Hematopoietic multipotent progenitor cell (in vitro differentiated cells): ENCODE data around the gene SEMA4C. TPM values are rescaled to one million over a fixed set of nuclear protein-coding genes. Genes with fewer than 3 reads are reported as not detected.

ENCODE experiments used
- DNase-seq, 3 donors: peaks; one replicate each; pipeline ENCODE4 v3.0.0-alpha.2; 2011 to 2015; ENCODE audit warnings: low read depth in 2 of 3, low spot score in 2 of 3
- total RNA-seq: library from RNA; depleted of rRNA; stranded (reverse); fragments of >200 nt; gene quantifications from one replicate; pipeline ENCODE4 v1.2.3, GENCODE V29; 2012

Gene SEMA4C
- total RNA-seq, 1 donor = 26.1 TPM

- DNase-seq = no peak
Observed at GRCh38 chr2:96882230-96882629, 12.3 kb upstream of the SEMA4C start.

DNA sequence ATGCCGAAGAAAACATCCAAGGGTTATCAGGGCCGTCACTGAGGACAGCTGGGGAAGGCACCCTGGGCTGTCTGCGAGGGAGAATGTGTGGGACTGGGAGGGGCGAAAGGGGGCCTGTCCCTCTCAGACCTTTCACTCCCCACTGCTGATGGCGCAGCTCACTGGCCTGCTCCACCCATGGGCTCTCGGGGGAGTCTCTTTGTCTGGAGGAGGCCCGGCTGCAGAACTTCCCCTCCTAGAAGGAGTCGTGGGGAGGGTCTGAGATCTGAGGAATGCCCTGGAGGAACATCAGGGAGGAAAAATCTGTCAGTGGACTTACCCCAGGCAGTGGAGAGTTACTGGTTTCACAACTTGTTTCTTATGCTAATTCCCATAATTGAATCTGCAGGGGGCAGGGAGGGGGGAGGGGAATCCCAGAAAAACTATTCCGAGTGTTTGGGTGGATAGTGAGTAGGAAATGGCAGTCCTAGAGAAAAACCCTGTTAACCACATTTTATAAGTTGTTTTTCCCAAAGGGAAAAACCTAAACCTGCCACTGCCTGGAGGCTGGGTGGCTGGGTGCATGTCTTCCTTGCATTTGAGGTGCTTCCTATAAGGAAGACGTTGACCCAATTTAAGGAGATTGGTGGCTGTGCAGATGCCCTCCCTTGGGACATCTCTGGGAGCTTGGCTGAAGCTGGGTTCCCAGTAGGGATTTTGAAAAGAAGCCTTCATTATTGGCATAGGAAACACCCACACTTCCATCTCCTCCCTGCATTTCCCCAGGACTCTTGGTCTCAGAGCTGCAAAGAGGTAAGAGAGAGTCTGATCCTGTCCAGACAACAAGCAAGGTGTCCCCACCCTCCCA is 11.7 kb upstream of the SEMA4C start:
- no peak for DNase-seq

DNA sequence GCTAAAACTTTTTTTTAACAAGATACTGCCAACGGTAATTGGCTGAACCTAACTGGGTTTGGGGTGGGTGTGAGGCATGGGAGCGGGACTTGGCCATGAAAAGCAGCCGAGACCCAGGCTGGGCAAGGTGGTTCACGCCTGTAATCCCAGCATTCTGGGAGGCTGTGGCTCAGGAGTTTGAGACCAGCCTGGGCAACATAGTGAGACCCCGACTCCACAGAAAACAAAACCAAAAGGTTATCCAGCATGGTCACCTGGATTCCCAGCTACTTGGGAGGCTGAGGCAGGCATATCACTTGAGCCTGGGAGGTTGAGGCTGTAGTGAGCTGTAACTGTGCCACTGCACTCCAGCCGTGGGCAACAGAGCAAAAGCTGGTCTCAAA is 11.0 kb upstream of the SEMA4C start:
- DNase-seq = no peak

DNA sequence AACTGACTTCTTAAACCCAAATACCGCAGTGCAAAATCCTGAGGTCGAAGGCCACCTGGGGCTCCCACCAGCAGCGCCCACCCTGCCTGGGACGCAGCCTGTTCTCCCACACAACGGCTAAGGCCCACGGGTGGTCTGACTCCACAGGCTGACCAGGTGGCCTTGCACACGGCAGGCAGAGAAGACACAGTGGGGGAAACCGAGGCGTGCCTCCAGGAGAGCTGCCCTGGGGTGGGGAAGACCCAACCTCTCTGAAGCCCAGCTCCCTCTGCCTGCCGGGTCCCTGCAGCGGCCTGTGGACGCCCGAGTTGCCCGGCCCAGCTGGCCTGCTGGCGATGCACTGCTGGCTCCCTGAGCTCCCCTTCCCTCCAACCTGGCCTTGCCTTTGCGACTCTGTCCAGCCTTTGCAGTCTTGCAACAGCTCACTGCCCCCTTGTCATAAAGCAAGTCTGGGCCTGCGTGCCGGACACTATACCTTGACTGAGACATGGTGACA is 9.7 kb upstream of the SEMA4C start:
- DNase-seq = no peak

- DNase-seq = no peak
Observed at GRCh38 chr2:96878796-96879544, 9.1 kb upstream of the SEMA4C start.

GRCh38 chr2:96878171-96878570 is 8.3 kb upstream of the SEMA4C start:
- DNase-seq = no peak

DNA sequence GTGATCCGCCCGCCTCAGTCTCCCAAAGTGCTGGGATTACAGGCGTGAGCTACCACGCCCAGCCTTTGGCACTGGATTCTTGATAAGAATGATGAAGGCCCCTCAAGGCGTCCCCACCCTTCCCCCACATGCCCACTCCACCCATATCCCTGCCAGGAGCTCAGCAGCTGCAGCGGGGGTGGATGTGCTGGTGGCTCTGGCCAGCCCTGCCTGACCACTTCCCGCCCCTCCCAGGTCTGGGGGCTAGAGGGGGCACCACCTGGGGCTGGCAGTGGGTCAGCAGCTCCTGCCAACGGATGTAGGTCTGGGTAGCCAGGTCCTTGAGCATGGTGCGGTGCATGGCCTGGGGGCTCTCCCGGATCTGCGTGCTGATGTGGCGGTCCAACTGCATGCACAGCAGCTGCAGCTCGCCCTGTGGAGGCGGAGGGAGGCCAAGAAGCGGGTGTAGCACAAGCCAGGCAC is 7.8 kb upstream of the SEMA4C start:
- DNase-seq = no peak

GRCh38 chr2:96877042-96877451 is 7.2 kb upstream of the SEMA4C start:
- no peak for DNase-seq

GRCh38 chr2:96876269-96877041 is 6.6 kb upstream of the SEMA4C start:
- DNase-seq = no peak

DNA sequence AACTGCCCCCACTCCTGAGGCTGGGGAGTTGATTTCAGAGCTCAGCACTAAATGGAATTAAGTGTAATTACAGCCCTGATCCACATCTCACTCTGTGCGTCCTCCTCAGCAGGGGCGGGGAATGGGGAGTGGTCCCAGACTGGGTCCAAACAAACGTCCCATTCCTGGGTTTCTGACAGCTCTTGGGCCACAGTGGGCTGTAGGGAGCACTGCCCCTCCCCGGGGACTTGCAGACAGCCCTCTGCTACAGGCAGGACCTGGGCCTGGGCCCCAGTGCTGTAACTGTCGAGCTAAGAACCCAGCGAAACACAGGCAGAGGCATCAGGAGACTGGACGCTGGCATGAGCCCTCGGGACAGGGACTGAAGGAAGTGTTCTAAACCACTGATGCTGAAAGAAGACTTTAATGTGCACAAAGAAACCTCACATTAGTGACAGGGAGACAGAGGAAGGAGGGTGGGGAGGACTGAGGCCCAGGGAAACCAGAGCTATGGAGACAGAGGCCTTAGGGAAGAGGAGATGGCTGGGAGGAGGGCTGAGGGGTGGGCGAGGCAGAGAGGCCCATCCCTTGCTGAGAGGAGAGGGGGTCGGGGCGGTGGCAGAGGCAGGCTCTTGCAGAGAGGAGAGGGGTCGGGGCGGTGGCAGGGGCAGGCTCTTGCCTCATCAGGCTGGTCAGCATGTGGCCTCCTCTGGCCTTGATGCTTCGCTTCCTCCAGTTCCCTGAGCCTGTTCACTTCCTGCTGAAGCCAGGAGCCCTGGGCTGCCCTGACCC is 5.8 kb upstream of the SEMA4C start:
- no peak for DNase-seq

DNA sequence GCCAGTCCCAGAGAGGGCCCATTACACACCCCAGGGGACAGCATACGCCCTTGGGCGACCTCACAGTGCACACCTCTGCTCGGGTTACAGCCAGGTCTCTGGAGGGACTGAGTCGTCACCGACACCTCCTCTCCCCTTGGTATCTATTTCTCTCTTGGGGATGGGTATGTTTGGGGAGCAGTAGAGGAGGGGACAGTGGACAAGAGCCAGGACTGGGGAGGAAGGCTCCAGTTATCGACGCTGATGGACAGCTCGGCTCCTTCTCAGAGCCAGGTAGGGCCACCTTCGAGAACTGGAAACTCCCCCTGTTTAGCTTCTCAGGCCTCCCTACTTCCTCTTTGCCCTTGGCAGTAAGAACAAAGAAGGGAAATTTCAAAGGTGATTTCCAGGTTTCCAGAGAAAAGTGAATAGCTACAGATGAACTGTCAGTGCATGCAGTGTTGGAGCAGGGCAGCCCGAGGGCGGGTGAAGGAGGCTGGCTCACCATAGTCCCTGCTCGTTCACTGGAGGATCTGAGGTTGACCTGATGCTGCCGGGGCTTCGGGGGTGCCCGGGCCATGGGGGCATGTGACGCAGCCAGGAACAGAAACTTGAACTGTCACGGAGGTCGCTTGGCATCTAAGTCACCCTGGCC is 4.4 kb upstream of the SEMA4C start:
- no peak for DNase-seq

DNA sequence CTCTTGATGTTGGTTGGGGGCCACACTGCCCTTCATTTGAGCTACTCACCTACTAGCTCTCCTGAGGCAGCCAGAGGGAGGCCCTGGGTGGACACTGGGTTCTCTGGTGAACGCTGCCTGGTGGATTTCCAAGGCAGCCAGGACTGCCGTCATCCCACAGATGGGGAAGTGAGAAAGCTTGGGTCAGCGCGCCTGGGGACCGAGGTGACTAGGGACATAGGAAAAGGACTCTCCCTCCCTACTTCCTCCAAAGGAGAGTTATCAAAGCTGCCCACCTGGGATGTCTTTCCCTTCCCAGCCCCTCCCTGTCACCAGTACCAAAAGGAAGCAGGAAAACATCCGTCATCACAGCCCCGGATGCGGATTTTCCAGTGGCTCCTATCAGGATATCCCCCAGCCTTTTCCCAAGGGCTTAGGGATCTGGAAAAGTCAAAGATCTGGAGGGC is 3.8 kb upstream of the SEMA4C start:
- no peak for DNase-seq

DNA sequence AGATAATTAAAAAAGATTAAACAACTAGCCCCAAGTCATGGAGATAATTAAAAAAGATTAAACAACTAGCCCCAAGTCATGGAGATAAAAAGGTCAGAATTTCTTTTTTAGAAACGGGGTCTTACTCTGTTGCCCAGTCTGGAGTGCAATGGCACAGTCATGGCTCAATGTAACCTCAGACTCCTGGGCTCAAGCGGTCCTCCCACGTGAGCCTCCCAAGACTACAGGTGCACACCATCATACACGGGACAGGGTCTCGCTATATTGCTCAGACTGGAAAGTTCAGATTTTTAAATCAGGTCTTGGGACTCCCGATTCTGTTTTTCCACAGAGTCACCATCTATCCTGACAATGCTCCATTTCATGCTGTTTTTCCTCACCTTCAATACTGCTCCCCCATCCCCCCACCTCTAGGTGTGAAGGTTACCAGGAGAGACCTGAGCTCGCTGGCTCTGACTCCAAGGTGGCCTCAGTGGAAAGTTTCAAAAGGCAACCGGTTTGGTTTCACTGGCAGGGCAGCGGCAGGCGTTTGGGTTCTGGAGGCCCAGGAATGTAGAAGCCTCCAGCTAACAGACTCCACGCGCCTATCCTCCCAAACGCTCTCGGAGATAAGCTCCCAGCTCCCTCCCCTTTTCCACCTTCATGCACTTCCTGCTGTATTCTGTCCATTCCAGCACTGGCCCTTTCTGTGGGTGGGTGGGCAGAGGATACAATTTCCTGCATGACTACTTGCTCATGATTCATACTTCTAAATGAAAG is 2.9 kb upstream of the SEMA4C start:
- DNase-seq = no peak

- peak in 1 of 3 donors; percentile 61 for DNase-seq
Observed at GRCh38 chr2:96870626-96871255, 861 bp upstream of the SEMA4C start.

DNA sequence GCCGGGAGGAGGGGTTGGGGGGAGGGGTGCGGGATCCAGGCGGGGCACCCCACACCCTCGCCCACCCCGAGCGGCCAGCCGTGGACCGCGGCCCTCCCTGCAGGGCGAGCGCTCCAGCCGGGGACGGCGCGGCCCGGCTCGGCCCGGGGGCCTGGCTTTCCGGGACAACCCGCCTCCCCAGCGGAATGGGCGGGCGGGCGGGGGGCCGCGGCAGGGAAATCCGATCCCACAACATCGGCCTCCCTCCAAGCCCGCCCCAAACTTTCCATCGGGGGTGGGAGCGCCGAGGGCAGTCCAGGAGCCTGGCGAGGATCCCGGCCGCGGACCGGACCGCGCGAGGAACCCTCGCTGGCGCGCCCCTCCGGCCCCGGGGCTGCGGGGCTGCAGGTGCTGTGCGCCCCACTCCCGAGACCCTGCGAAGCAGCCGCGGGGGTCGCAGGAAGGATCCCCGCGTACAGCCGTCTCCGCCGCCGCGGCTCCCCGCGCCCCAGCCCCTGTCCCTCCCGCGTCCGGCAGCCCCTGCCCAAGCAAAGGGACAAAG is 529 bp downstream of the SEMA4C start:
- no peak for DNase-seq

DNA sequence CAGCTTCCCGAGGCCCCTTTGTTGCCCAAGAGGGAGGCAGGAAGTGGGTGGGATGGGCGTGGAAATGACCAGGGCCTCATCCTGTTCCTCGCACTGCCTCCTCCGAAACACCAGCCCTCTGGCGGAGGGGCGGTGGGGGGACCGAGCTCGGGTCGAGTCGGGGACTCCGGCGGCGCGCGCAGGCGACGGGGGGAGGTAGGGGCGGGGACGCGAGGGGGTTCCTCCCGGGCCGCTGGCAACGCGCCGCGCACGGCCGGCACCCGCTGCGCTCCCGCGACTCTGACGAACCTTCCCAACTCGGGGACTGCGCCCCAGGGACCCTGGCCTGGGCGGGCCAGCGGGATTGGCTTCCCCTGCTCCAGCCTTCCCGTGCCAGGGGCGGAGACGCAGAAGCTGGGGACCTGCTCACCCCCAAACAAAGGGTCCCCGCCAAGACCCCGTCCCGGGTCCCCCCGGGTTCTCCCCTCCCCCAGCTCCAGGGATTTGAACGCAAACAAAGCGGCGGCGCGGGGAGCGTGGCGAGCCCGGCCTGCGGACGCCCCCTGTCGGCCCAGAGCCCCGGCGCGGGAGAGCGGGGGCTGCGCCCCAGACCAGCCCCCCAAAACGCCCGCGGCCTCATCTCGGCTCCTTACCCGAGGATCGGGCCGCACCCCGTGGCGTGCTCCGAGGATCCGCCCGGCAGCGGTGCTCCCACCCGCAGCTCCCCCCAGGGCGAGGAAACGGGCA is 1.2 kb downstream of the SEMA4C start:
- DNase-seq = peak in 2 of 3 donors; percentile 74 to 78

DNA sequence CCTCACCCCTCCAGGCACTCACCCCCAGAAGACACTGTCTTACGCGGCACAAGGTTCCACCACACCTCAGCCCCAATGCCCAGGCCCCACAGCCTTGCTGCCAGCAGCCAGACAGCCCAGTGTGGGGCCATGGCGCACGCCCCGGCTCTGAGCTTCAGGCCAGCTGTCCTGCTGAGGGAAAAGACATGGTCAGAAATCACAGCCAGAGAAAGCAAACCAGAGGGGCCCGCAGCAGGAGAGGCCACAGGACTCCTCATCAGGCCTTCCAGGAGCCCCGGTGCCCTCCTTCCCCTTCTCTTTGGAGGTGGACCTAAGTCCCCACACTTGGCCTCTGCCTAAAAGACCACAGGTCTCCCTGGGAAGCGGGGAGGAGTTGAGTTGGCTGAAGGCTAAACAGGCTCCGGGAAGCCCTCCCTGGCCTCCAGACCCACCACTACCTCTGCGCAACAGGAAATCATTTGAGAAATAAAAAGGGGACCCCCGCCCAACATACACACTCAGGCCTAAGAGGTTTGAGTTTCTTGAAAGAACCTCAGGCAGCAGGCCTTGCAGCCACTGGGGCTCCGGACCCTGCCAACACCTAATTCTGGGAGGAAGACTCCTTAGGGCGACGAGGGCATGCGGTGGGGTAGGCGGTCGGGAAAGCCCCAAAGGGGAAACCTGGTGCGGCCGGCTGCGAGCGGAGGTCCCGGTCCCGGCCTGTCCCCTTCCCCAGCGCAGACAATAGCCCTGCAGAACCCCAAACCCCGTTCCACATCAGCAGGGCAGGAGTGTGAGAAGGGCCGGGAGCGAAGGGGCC is 1.9 kb downstream of the SEMA4C start:
- DNase-seq = peak in 2 of 3 donors; percentile 18 to 36
